Measurements from ENCODE around the gene STXBP2.

DNA sequence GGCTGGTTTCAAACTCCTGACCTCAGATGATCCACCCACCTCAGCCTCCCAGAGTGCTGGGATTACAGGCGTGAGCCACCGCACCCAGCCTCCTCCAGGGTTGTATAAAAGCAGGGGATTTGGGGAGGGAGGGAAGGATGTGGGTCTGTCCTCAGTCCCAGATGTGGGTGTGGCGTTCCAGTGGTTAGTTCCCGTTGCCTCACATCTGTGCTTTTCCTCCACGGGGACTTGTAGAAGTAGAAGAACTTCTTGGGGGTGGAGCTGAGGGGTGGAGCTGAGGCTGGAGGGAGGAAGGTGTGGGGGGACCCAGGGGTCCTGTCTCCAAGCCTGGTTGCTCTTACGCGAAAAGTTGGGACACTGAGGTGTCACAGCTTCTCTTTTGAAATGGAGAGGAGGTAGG lies 39.5 kb downstream of the STXBP2 start:
- TF ChIP-seq TAF1 (IDR thresholded peaks at IDR 0.05; ENCODE audit: low read depth) (no peak), EP300 (IDR thresholded peaks at IDR 0.05; ENCODE audit: borderline replicate concordance) (no peak)
